OCI-LY7 (cell line): ENCODE results near the gene KIRREL3.

Experiments used
- CTCF ChIP-seq: fragments of 200-600 bp; sonication (generic); conservative IDR thresholded peaks from 2 replicates; pipeline ENCODE4 v1.5.1; 2014; ENCODE audit warnings: mild to moderate bottlenecking, antibody characterized with exemption, low read length, moderate library complexity, mixed read lengths
- EZH2phosphoT487 ChIP-seq: fragments of 200-600 bp; sonication (generic); IDR thresholded peaks from 2 replicates; pipeline ENCODE4 v1.6.1; 2018; ENCODE audit warnings: low read depth, borderline replicate concordance, mild to moderate bottlenecking, mixed run types, antibody characterized with exemption, low read length, moderate library complexity, mixed read lengths

- TF ChIP-seq EZH2phosphoT487 (no peak), CTCF (no peak)
Measured at GRCh38 chr11:126731576-126732142, 268.9 kb downstream of the KIRREL3 start.
